Measurements from ENCODE around the gene TRIM47.
A peak's percentile ranks its signal among the peaks of the same experiment; 100 is the strongest.
"Not testable (repeated sequence)": the region's sequence is repeated elsewhere in the genome, so short reads cannot be mapped to it uniquely, and the experiment has no call there.

TRIM47 gene

DNA sequence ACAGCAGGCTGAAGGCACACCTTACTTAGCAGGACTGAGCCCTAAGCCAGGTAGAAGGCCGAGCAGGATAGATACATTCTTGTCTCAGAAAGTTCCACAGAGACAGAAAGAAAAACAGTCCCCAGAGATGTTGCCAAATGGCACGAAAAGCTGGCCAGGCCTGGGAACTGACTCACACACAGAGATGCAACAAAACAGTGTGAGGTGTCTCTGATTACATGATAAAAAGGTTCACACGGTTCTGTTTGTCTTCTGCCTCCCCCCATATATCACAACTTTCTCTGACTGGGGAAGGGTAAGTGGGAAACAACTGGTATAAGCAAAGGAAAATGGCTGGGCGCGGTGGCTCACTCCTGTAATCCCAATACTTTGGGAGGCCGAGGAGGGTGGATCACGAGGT, 24.9 kb downstream of the TRIM47 start:
- H3K4me3 ChIP-seq (ENCODE audit: low read depth, low read length), result no peak overlapping the region
- TF ChIP-seq, protein P1, sequence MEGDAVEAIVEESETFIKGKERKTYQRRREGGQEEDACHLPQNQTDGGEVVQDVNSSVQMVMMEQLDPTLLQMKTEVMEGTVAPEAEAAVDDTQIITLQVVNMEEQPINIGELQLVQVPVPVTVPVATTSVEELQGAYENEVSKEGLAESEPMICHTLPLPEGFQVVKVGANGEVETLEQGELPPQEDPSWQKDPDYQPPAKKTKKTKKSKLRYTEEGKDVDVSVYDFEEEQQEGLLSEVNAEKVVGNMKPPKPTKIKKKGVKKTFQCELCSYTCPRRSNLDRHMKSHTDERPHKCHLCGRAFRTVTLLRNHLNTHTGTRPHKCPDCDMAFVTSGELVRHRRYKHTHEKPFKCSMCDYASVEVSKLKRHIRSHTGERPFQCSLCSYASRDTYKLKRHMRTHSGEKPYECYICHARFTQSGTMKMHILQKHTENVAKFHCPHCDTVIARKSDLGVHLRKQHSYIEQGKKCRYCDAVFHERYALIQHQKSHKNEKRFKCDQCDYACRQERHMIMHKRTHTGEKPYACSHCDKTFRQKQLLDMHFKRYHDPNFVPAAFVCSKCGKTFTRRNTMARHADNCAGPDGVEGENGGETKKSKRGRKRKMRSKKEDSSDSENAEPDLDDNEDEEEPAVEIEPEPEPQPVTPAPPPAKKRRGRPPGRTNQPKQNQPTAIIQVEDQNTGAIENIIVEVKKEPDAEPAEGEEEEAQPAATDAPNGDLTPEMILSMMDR (IDR thresholded peaks at IDR 0.05; ENCODE audit: low read depth, low read length, missing control alignments), result no peak
- no peak for DNase-seq (ENCODE audit: low read depth)

DNA sequence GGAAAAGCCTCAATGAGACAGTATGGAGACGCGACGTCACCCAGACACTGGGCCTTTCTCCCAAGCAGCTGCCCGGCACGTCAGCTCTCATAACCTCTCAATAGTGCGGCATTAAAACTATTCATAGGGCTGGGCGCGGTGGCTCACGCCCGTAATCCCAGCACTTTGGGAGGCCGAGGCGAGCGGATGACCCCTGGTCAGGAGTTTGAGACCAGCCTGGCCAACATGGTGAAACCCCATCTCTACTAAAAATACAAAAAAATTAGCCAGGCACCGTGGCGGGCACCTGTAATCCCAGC, 26.7 kb downstream of the TRIM47 start:
- not testable (repeated sequence) for H3K4me3 ChIP-seq (ENCODE audit: low read depth, low read length); DNase-seq (ENCODE audit: low read depth)

DNA sequence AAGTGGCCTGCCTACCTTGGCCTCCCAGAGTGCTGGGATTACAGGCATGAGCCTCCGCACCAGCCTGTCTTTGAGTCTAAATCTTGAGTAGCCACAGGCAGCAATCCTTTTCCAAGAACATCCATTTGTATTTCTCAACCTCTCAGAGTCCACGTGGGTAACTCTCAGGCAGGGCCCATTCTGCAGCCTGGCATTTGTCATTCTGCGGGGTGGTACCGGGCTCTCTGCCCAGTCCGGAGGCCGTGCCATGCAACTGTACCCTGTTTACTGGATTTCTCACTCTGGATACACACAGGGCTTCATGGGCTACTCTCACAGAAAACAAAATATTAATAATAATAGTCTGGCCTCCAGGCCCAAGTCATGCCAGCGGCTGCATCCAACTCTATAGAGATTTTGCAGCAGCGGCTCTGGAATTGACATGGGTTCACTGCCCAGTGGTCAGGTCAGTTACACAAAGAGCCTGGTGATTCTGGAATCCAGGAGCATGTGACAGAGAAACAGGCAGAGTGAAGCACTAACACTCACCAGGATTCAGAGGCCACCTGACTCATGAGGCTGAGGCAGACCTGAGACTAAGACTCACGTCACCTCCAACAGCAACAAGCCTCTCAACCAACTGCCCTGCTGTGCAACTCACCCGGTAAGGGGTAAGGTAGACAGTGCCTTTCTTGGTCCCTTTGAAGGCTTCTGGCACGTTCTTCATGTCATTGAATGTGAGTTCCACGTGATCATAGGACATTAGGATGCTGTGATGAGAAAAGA, 27.3 kb downstream of the TRIM47 start:
- DNase-seq (ENCODE audit: low read depth), result no peak
- TF ChIP-seq, protein P1 (IDR thresholded peaks at IDR 0.05; ENCODE audit: low read depth, low read length, missing control alignments), result no peak
- no peak overlapping the region for H3K4me3 ChIP-seq (ENCODE audit: low read depth, low read length)

- DNase-seq (ENCODE audit: low read depth), result no peak
- no peak overlapping the region for H3K4me3 ChIP-seq (ENCODE audit: low read depth, low read length)
- TF ChIP-seq, protein P1 (IDR thresholded peaks at IDR 0.05; ENCODE audit: low read depth, low read length, missing control alignments), result no peak
Measured at GRCh38 chr17:75849724-75850123, 28.7 kb downstream of the TRIM47 start.

DNA sequence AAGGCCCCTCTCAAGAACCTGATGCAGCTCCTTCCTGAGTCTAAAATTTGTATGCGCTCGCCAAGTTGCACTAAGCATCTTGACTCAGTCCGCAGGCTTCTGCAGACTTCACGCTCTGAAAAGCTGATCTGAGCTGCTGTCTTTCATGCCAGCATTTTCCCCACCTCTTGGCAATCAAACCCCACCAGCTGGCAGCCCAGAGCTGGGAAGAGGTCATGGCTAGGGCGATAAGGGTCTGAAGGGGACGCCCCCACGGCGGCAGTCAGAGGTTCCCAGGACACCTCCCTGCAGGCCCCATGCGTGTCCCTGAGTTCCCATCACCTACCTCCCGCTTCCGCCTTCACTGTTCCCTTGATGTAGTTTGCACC, 29.1 kb downstream of the TRIM47 start:
- TF ChIP-seq, protein P1 (IDR thresholded peaks at IDR 0.05; ENCODE audit: low read depth, low read length, missing control alignments), result no peak
- H3K4me3 ChIP-seq (ENCODE audit: low read depth, low read length), result no peak overlapping the region
- no peak for DNase-seq (ENCODE audit: low read depth)

DNA sequence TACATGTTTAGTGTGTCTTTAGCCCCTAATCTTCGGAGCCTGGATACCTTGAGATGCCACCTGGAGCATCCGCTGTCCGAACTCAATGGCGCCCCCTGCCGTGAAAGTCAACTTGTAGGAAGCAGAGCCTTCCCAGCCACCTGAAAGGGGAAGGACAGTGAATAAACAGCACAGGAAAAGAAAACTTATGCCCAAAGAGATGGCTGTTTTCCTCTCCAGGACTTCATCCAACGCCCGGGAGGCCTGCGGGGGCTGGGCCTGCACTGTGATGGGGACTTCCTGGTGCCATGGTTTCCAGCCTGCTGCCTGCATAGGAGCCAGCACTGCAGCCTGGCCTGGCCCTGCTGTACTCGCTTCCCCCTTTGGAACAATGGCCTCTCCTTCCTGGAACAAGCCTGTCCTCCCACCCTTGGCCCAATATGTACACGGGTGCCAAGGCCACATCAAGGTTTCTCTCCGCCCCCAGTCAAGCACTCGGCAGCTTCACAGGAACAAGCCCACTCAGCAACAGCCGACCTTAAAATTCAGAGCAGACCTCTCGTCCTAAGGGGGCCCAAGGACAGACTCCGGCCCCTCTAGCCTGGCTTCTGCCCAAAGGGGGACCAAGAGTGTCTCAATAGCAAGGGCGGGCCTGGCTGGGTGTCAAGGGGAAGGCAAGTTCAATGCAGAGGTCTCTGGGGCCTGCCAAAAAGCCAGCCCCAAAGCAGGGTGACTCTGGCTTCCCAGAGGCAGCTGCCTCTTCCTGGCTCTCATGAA, 29.7 kb downstream of the TRIM47 start:
- TF ChIP-seq, protein P1 (IDR thresholded peaks at IDR 0.05; ENCODE audit: low read depth, low read length, missing control alignments), result peak; percentile 86
- DNase-seq (ENCODE audit: low read depth), result no peak
- H3K4me3 ChIP-seq (ENCODE audit: low read depth, low read length), result no peak overlapping the region

DNA sequence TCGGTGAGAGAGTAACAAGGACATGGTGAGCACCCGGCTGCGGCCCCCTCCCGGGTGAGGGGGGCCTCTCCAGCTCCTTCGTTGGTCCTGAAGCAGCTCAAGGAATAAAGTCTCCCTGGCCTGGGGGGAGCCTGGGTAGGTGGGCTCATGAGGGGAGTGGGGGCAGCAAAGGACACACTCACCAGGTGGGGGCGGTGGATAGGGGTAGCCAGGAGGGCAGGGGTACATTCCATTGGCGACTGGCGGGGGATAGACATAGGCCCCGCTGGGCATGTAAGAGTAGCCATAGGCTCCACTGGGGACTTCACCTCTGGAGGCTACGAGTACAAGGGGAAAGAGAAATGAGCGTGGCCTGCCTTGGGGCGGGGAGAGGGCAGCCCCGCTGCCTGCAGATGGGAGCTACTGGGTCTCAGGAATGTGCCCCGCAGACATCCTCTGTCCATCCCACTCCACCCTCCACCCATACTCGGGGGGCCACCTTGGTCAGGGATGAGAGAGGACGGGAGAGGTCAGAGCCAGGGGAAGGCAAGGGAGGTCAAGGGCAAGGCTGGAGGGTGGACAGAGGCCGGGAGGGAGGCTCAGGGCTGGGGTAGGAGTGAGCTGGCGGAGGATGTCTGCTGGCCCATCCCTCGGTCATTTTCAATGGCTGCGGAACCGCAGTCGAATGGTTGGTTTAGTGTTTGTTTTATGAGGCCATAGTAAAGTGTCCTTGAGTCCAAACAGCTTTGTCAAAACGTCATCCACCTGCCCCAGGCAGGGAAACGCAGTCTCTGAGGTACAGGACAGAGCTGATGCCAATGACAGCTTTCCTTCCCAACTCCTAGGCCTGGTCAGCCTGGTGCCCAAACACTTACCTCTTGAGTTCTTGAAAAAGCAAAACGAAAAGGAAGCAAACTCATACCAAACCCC, 30.5 kb downstream of the TRIM47 start:
- TF ChIP-seq, protein P1 (IDR thresholded peaks at IDR 0.05; ENCODE audit: low read depth, low read length, missing control alignments), result no peak
- H3K4me3 ChIP-seq (ENCODE audit: low read depth, low read length), result no peak overlapping the region
- no peak for DNase-seq (ENCODE audit: low read depth)
